ENCODE data around the gene USF2. TPM values are rescaled to one million over a fixed set of nuclear protein-coding genes. Genes with fewer than 3 reads are reported as not detected.
A peak's percentile ranks its signal among the peaks of the same experiment; 100 is the strongest.

USF2 gene
- total and polyA plus RNA-seq, 10 of the 15 experiments (the other 5 are each of a cell fraction or from before 2014, with no cell fraction given), result 0.56 to 157 (median 65.5) TPM

GRCh38 chr19:35295792-35296462 lies 27.2 kb downstream of the USF2 start:
- POLR2A ChIA-PET, result interaction anchor here (0.5 to 1.9 kb wide), 2 partner anchors 37 to 165 kb away, joined by 3 to 5 read pairs; no protein-coding TSS in a partner anchor
- Histone ChIP-seq H4K20me1 (ENCODE audit: control insufficient read depth, insufficient read depth) (no peaks in the 10 kb centered on the region), H2AFZ (ENCODE audit: control insufficient read depth, low read depth, low read length) (peak overlapping the region; percentile 52), H3K36me3 (ENCODE audit: control insufficient read depth in 2 of 2, insufficient read depth in 2 of 2, low read length in 1 of 2) (no peaks in the 10 kb centered on the region), H3K9ac (ENCODE audit: control insufficient read depth, insufficient read depth, low read length) (peak overlapping the region; percentile 25; the same call in 1 of the 2 replicates), H3K4me2 (ENCODE audit: control insufficient read depth, insufficient read depth) (peak overlapping the region; percentile 57; the same call in 1 of the 2 replicates), H3K4me3 (no peak overlapping the region), H3K79me2 (ENCODE audit: control insufficient read depth, insufficient read depth, low read length) (no peaks in the 10 kb centered on the region), H3K27ac (ENCODE audit: control insufficient read depth, insufficient read depth) (no peak overlapping the region), H3K9me3 (replicated peaks; ENCODE audit: control insufficient read depth, insufficient read depth, low read length) (no peaks in the 10 kb centered on the region), H3K27me3 (replicated peaks in 1 of 2; ENCODE audit: control insufficient read depth in 2 of 2, insufficient read depth in 2 of 2, low read length in 1 of 2) (no peaks in the 10 kb centered on the region), H3K4me1 (ENCODE audit: control insufficient read depth, insufficient read depth, low read length) (peaks cover 26% of the 10 kb centered on the region)
- CTCF ChIA-PET, result interaction anchor here (0.6 to 0.7 kb wide), 2 partner anchors 154 to 445 kb away, joined by 3 read pairs; no protein-coding TSS in a partner anchor
- BruUV-seq (replicated peaks), result no TSS peak
- RAD21 ChIA-PET (ENCODE audit: unreplicated experiment), result interaction anchor here (0.6 to 1.9 kb wide), 4 partner anchors 27 to 117 kb away, joined by 3 to 7 read pairs (median 4); partner anchors contain the start of gene CD22
- SMC1A ChIA-PET (ENCODE audit: uncharacterized antibody, unreplicated experiment), result interaction anchor here (0.7 to 1.2 kb wide), 5 partner anchors 9 to 213 kb away, joined by 3 to 4 read pairs (median 3); partner anchors contain the start of gene FFAR1
- 6% methylated on average over 24 of the region's 24 CpGs for WGBS (ENCODE audit: insufficient coverage, insufficient replicate concordance, low lambda C conversion rate, missing lambda C conversion rate)
- ATAC-seq, result peak; percentile 80
- in situ Hi-C loops (cut with MboI) (no loop called here), intact Hi-C loops (cut with micrococcal nuclease; ENCODE audit: unreplicated experiment) (no loop called here)
- no peak for FAIRE-seq
- DNase-seq (ENCODE audit: low read depth, low spot score), result no peak
- TF ChIP-seq SMARCA5 (IDR thresholded peaks at IDR 0.05), result no peak
- no peak for TF ChIP-seq SIN3A (IDR thresholded peaks at IDR 0.05; ENCODE audit: low read depth, low read length)
- no peak for TF ChIP-seq WRNIP1 (IDR thresholded peaks at IDR 0.05; ENCODE audit: borderline replicate concordance, low read depth, low read length)
- TF ChIP-seq MLLT1 (IDR thresholded peaks at IDR 0.05), result no peak
- TF ChIP-seq ETV6 (conservative IDR thresholded peaks at IDR 0.05 in 1 of 2, IDR thresholded peaks at IDR 0.05 in 1 of 2; ENCODE audit: borderline replicate concordance in 1 of 2, low read depth in 1 of 2), result peak in 1 of 2 experiments; percentile 46; a peak in 1 of 4 replicates
- peak; percentile 83 for TF ChIP-seq IKZF1 (conservative IDR thresholded peaks at IDR 0.05)
- peak; percentile 85 for TF ChIP-seq RUNX3 (IDR thresholded peaks at IDR 0.05; ENCODE audit: low read length)
- no peak for TF ChIP-seq BHLHE40 (IDR thresholded peaks at IDR 0.05; ENCODE audit: borderline replicate concordance in 1 of 2, low read depth in 2 of 2, low read length in 1 of 2)
- TF ChIP-seq POLR2A (IDR thresholded peaks at IDR 0.05; ENCODE audit: low read depth, low read length), result 0 out of 2 replicates have a peak, but pooled peaks have one; percentile 32
- 0 out of 4 replicates have a peak, but pooled peaks of 1 of the 2 experiments have one; percentile 3 for TF ChIP-seq SRF (IDR thresholded peaks at IDR 0.05; ENCODE audit: low read depth in 2 of 2, low read length in 2 of 2)
- TF ChIP-seq DPF2 (IDR thresholded peaks at IDR 0.05), result peak; percentile 57; the same call in 1 of the 2 replicates
- TF ChIP-seq NFIC (IDR thresholded peaks at IDR 0.05; ENCODE audit: low read depth, low read length), result peak; percentile 54; the same call in 1 of the 2 replicates
- no peak for TF ChIP-seq SMC3 (IDR thresholded peaks at IDR 0.05; ENCODE audit: borderline replicate concordance, low read length)
- 0 out of 2 replicates have a peak, but pooled peaks have one; percentile 29 for TF ChIP-seq YY1 (IDR thresholded peaks at IDR 0.05; ENCODE audit: low read depth, low read length)
- peak; percentile 70 to 78; a peak in 3 of 4 replicates for TF ChIP-seq IKZF2 (IDR thresholded peaks at IDR 0.05)
- TF ChIP-seq CBFB (IDR thresholded peaks at IDR 0.05; ENCODE audit: low read depth), result peak; percentile 63
- TF ChIP-seq TCF3 (IDR thresholded peaks at IDR 0.05; ENCODE audit: borderline replicate concordance, insufficient read depth, low read depth, low read length), result 0 out of 2 replicates have a peak, but pooled peaks have one; percentile 33
- TF ChIP-seq HDGF (IDR thresholded peaks at IDR 0.05), result peak; percentile 50; the same call in 1 of the 2 replicates
- TF ChIP-seq EP300 (IDR thresholded peaks at IDR 0.05; ENCODE audit: borderline replicate concordance in 1 of 2, control insufficient read depth in 1 of 2, low read depth in 2 of 2, low read length in 2 of 2), result peak; percentile 16 to 61; a peak in 1 of 4 replicates
- TF ChIP-seq NR2C2 (IDR thresholded peaks at IDR 0.05; ENCODE audit: borderline replicate concordance, control insufficient read depth, insufficient read length, low read depth), result no peak
- no peak for TF ChIP-seq NBN (IDR thresholded peaks at IDR 0.05)
- peak; percentile 60 for TF ChIP-seq CREM (IDR thresholded peaks at IDR 0.05; ENCODE audit: low read depth)
- TF ChIP-seq FOXM1 (IDR thresholded peaks at IDR 0.05; ENCODE audit: low read depth, low read length), result peak; percentile 58; the same call in 1 of the 2 replicates
- peak; percentile 36; the same call in 1 of the 2 replicates for TF ChIP-seq MTA2 (IDR thresholded peaks at IDR 0.05; ENCODE audit: low read depth)
- TF ChIP-seq NR2F1 (conservative IDR thresholded peaks at IDR 0.05), result peak; percentile 24; the same call in 1 of the 2 replicates
